ENCODE measurements around the gene ZNF581.
A peak's percentile ranks its signal among the peaks of the same experiment; 100 is the strongest.

The ZNF581 gene, protein sequence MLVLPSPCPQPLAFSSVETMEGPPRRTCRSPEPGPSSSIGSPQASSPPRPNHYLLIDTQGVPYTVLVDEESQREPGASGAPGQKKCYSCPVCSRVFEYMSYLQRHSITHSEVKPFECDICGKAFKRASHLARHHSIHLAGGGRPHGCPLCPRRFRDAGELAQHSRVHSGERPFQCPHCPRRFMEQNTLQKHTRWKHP

DNA sequence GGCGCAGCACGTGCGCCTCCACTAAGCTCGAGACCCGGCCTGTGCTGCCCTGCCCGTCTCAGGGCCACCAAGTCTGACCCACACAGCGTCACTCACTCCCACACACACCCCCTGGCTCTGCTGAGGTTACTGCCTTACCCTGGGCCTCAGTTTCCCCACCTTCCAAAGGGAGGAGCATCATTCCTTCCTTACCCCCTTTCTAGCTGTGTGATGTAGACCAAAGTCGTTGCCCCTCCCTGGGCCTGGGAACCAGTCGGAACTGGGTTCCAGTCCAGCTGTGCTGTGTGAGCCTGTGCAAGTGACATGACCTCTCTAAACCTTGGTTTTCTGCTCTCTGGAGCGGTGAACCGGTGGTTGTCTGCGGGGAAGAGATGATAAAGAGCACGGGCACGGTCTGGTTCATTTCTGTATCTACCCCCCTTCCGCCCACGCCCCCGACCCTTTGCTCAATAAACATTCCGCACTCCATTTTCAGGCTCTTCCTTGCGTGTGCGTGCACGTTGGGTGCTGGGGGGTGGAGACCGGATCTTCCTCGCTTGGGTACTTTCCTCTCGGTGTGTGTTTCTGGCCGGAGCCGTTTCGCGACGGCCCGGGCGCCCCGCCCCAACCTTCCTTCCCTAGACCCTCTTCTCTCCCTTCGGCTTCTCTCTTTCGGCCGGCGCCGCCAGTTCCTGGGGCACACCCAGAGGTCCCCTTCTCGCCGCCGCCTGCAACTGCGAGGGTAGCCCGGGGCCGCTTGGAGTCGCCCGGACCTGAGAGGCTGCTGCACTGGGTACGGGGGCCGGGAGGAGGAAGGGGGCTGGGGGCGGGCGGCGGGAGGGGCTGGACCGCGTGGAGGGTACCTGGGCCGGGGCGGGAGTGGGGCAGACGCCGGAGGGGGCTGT lies at the start of gene ZNF581:
Gene ZNF581 (plus strand): TSS at position 647 of the 884 bp plus-strand sequence. CDS start 923 bp downstream, outside the sequence.
- DNase-seq: peak; percentile 50

DNA sequence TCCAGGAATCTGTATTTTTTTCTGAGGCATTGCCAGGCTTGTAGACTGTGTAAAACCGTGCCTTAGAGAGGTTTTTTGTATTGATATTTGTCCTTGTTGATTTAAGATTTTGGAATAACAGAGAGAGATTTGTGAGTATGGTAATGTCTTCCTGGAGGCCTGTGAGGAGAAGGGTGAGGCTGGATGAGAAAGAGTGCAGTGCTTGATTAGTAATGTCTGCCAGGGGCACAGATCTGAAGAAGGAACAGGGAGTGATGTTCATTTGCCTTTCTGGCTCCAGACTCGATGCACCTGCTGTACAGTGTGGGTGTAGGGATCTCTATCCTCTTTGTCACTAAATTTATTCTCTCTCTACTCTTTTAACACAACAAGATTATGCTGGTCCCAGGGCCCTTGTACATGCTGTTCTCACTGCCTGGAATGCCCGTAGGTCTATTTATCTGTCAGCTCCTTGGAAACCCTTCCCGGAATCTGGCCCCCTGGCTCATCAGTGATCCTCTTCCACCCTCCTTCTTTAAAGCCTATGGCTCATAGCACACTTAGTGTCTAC lies 48.4 kb upstream of the ZNF581 start:
- no peak for DNase-seq

DNA sequence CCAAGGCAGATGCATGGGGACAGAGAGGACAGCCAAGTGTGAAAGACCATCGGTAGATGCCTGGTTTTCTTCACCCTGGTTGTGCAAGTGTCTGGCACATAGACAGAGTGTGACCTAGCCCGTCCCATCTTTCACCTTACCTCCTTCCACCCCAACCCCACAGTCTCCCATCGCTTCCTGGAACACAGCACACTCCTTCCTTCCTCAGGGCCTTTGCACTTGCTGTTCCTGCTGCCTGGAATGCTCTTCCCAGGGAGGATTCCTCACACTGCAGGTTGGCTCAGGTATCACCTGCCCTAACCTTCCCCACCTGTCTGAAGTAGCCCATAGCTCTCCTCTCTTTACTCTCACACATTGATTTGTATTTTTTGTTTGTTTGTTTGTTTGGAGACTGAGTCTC lies 47.1 kb upstream of the ZNF581 start:
- DNase-seq: no peak

DNA sequence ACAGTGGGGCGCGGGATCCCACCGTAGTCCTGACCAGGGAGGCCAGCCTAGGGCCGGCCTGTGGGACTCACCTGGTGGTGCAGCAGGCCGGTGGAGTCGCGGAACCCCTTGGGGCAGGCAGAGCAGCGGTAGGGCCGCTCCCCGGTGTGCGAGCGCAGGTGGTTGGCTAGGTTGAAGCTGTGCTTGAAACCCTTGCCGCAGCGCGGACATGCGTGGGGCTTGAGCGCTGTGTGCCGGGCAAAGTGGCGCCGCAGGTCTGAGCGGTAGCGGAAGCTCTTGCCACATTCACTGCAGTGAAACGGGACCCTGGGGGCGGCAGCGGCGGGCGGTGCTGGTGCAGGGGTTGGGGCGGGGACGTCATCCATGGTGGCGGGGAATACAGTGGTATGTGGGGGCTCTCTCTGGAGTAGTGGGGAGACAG lies 45.9 kb upstream of the ZNF581 start:
- DNase-seq: no peak

DNA sequence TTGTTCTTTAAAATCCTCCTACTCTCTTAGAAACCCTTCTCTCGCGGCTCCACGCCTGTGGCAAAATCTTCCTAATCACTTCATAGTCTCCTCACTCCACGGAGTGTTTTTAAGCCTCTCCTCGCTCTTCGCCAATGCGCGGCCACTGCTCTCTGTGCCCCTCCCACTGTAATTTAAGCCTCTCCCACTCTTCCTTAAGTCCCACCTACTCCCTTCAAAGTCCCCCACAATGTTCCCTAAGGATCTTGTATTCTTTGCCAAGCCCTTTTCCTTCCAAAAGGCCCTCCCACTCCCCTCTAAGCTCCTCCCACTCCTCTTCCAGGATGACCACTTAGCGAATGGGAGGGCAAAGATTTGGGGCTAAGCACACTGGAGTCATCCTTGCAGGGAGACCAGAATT lies 45.4 kb upstream of the ZNF581 start:
- no peak for DNase-seq

DNA sequence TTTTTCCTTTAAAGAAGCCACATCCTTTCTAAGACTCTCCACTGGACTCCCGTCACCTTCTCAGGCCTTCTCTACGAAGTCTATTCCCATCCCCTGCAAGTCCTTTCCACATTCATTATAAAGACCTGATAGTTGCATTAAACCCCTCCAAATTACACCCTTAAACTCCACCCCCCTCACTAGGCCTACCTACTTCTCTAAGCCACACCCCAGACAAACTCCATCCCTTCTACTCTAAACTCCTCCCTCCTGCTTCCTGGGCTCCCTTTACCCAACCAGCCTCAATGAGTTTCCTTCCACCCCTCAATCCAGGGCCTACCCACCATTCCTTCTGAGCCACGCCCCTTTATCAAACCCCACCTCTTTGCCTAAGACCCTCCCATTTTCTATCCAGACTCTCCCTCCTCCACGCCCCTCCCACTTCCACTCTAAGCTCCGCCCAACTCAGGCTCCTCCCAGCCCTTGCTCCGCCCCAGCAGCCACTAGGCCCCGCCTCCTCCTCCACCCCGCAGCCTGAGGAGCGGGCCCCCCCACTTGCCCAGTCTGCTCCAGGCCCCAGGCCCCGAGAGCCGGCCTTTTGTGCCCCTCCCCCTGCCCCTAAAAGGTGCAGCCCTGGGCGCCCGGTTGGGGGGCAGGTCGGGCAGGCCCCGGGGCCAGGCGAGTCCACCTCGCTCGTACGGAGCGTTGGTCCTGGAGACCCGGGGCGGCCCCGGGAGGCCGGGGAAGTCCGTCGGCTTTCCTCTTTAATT lies 44.6 kb upstream of the ZNF581 start:
- DNase-seq: peak; percentile 88

DNA sequence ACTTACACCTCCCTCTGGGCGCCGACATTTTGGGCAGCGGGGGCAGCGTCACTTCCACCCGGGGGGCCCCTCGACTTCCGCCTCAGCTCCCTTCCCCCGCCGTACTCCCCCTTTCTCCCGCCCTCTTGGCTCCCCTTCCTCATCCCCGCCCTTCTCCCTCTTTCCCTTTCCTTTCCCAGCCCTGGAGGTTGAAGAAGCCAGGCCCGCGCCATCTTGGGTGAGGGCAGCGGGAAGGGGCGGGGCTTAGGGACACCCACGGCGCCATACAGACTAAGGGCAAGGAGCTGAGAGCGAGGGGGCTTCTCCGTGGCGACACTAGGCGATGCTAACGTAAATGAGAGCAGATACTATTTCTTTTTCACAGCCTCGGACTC lies 44.0 kb upstream of the ZNF581 start, which contains the start of gene FIZ1:
Gene FIZ1 (minus strand): TSS at position 50 of the 374 bp plus-strand sequence. CDS start 1,652 bp downstream, outside the sequence.
- DNase-seq: peak; percentile 99

DNA sequence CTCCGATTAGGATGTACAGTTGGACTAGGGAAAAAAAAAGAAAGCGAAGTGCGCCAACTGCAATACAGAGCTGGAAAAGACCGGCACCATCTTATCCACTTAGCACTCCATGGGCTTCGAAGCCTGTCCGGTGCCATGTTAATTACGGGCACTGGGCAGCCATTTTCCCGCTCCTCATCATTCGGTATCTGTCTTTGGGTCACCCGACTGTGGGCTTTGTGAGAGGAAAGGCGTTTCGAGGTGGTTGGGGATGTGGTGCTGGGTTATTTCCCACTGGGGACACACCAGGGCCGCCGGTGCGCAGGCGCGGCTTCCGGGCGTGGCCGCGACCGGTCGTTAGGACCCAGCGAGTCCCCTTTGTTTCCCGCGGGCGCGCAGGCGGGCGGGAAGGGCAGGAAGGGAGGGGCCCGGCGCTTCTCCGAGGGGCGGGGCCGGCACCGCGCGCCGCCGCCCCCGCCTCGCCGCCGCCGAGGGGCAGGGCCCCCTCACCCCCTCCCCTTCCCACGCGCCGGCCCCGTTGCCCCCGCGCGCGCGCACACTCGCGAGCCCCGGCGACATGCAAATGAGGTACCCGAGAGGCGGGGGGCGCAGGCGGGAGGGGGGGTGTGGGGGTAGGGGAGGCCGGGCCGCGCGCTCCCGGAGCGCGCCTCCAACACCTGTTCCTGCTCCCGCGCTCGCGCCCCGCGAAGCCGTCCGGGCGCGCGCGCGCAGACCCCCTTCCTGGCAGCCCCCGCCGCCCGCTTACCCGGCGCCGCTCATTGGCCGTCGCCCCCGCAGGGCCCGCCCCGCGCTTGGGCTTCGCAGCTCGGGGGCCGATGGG lies 43.4 kb upstream of the ZNF581 start, which contains the start of gene ZNF524:
Gene ZNF524 (plus strand): TSS at position 447 of the 820 bp plus-strand sequence. CDS start 1,825 bp downstream, outside the sequence.
- peak; percentile 96 for DNase-seq

DNA sequence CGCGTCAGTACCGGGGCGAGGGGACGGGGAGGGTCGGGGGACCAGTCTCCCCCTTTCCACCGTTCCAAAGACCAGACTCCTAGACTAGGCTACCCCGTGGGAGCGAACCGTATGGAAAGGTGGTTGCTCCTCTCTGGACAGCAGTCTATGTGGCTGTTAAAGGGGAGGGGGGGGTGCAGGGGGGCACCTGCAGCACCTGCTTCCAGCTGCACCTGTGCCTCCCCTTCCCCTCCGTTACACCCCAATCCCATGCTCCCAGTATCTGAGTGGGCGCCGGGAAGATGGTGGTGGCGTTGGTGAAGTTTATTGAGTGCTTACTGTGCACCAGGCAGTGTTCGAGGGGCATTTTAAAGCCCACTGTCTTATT lies 42.8 kb upstream of the ZNF581 start:
- DNase-seq: no peak

DNA sequence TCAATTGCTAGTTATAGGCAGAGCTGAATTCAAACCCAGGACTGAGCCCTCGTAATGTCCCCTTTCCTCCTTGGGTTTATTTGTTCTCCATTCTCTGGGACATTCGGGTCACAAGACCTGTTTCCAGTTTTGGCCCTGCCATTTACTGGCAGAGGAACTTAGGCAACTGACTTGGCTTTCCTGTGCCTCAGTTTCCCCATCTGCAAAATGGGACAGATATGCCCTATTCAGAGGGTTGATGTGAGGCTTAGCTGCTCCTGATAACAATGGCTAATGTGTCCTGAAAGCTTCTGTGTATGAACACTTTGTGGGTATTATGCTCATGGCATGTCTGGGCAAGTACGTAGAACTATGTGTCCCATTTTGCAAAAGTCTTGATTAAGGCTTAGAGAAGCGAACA lies 42.4 kb upstream of the ZNF581 start:
- no peak for DNase-seq

DNA sequence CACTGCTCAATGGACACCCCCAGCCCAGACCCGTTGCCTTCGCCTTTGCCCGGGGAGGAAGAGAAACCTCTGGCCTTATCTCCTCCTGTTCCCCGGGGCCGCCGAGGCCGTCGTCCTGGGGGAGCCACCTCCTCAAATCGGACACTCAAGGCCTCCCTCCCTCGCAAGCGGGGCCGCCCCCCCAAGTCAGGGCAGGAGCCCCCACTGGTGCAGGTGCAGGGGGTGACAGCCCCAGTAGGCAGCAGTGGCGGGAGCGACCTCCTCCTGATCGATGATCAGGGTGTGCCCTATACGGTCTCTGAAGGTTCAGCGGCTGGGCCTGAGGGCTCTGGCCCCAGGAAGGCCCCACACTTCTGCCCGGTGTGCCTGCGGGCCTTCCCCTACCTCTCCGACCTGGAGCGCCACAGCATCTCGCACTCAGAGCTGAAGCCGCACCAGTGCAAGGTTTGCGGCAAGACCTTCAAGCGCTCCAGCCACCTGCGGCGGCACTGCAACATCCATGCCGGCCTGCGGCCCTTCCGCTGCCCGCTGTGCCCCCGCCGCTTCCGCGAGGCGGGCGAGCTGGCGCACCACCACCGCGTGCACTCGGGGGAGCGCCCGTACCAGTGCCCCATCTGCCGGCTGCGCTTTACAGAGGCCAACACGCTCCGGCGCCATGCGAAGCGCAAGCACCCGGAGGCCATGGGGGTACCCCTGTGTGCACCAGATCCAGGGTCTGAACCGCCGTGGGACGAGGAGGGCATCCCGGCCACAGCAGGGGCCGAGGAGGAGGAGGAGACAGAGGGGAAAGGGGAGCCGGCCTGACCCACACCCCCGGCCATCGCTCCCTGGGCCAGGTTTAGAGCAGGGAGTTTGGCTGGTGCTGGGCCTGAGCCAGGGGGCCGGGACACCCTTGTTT lies 41.1 kb upstream of the ZNF581 start:
- no peak for DNase-seq

DNA sequence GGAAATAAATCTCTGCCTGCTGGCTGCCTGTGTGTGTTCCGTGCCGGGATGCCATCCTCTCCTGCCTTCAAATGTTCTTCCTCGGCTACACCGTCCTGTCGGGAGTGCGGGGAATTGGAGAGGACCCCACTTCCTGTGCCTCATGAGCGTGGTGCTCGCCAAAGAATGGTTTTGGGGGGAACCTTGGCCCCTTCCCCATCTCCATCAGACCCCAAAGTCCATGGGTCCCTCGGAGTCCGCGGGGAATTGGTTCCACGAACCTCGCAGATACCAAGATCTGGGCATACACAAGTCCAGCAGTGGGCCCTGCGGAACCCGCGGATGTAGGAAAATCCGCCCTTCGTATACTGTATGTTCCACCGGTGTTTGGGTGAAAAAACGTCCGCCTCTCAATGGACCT lies 40.3 kb upstream of the ZNF581 start:
- no peak for DNase-seq

DNA sequence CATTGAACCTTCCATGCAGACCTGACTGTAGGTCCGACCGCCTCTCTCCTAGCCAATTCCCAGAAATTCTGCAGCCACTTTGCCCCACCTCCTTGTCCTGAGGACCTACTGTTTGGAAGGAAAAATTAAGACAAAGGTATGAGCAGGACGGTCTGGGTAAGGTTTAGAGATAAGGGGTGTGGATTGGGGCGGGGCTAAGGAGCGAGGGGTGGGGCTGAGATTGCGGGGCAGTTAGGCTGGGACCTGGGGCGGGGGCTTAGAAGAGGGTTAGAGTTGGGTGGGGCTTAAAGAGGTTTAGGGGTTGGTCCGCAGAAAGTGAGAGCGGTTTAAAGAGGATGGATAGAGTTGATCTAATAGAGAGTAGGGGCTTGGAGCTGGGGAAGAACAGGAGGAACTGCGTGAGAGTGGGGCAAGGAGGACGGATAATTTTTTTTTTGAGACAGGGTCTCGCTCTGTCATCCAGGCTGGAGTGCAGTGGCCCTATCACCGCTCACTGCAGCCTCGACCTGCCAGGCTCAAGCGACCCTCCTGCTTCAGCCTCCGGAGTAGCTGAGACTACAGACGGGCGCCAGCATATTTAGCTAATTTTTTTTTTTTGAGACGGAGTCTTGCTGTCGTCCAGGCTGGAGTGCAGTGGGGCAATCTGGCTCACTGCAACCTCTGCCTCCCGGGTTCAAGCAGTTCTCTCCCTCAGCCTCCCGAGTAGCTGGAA lies 39.7 kb upstream of the ZNF581 start:
- no peak for DNase-seq

DNA sequence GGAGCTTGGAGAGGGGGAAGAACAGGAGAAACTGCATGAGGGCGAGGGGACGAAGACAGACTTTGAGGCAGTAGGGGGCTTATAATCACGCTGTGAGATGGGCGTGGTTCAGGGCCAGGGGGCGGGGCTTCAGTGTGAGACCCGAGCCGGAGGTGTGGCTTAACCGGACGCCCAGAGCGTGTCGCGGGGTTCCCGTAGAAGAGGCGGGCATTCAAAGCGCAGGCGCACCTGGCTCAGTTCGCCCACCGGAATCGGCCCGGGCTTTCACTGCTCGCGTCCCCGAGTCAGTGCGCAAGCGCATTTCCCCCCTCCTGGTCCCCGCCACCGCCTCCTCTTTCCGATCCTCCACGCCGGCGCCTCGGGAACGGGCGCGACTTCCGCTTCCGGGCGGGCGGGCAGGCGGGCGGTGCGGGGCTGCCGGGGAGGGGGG lies 38.2 kb upstream of the ZNF581 start:
- DNase-seq: peak; percentile 98

DNA sequence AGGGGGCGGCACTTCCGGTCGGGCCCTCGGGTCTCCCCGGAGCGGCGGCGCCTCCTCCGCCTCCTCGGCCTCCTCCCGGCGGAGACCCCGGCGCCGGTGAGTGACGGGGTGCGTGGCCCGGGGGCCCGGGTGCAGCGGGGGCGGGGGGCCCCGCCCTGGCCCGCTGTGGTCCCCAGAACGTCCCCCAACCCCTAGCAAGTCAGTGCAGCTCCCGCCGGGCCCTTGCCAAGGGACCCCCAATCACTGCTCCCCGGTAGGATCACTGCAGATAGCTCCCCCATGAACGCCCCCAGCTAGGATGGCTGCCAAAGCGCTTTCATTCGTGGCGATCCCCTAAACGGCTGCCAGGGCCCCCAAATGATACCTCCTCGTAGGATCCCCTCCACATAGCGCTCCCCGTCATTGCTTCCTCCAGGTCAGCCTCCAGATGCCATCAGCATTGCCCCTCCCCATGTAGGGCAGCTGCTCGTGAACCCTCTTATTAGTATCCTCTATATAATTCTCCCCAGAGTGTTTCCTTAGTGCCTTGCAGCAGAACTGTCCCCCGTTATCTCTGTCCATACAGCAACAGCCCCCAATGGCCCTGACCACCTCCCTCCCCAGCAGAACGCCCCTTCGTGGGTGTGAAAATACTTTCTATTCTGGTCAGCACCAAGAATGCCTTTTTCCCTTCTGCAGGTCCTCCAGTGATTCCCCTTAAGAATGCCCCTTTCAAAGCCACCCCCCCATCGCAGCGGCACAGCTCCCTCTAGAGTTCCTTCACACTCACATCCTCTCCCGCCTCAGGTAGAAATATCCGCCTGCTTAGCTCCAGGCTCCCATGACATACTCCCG lies 37.6 kb upstream of the ZNF581 start, which contains the start of gene ZNF865:
Gene ZNF865 (plus strand): TSS at position 11 of the 834 bp plus-strand sequence. CDS start 7,972 bp downstream, outside the sequence.
- DNase-seq: peak; percentile 60

DNA sequence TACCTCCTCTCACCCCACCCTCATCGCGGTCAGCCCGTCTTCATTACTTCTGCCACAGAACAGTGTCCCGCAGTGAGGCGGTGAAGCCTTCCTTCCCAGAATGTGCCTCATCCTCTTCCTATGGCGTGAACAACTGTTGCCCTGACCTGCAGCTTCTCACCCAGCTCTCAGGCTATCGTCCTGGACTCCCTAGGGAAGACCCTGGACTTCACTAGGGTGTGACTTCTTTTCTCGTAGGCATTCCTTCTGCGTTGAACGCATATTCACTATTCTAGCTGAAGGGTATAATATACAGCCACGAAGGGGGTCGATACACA lies 37.0 kb upstream of the ZNF581 start:
- no peak for DNase-seq

DNA sequence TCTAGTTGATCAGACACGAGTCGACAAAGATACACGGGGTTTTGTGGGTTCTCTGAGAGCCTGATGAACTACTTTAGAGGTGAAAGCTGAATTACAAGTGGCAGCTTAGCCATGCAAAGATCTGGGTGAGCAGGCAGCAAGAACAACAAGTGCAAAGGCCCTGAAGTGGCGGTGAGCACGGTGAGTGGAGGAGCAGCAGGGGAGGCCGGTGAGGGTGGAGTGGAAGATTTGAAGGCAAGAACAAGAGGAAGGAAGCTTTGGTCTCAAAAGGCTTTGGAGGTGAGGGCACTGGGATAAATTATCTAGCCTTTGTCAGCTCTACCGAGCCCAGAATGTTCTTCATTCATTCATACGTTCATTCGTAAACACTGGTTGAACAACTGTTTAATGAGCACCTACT lies 36.6 kb upstream of the ZNF581 start:
- no peak for DNase-seq

DNA sequence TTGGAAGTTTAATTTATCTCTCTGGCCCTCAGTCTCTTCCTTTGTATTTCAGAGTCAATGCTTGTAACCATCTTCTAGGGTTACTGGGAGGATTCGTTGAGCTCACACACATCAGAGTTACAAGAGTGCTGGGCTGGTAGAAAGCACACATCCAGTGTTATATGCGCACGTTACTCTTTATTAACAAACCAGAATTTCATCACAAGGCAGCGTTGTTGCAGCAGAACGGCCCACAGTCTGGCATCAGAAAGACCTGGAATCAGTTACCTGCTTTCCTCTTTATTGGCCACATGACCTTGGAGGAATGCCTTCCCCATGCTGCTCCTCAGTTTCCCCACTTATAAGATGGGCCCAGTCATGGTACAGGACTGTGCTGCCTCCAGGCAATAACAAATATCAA lies 34.1 kb upstream of the ZNF581 start:
- no peak for DNase-seq

DNA sequence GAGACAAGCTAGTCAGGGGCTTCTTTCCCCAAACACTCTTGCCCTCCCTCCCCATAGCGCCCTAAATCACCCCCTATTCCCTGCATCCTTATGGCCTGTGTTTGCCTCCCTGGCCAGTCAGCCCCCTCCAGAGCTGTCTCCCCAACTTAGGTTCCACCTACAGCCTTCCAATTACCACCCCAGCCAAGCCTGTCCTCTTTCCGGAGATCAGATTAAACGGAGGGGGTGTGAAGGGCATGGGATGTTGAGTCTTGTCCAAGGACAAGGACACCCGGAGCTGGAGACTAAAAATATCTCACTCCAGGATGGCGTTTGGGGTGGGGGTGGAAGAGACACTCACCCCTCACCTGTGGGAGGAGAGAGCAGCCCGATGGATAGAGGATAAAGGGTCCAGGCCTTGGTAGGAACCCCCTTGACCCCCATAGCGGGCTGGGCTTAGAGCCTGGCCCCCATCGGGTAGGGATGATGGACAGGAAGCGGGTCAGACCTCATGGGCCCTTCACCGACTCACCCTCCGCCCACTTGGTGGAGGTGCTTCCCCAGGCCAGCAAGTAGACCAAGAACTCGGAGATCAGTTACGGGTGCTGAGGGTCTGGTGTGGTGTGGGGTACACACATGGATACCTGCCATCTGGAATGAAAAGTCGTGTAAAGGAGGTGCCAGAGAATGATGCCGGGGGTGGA lies 32.0 kb upstream of the ZNF581 start:
- DNase-seq: no peak

All from NCI-H1105 treated with DMSO at 0.1 percent for 48 hours (cell line).